ENCODE results near the gene TMEM52B.
"Not testable (repeated sequence)": the region's sequence is repeated elsewhere in the genome, so short reads cannot be mapped to it uniquely, and the experiment has no call there.

TMEM52B gene

DNA sequence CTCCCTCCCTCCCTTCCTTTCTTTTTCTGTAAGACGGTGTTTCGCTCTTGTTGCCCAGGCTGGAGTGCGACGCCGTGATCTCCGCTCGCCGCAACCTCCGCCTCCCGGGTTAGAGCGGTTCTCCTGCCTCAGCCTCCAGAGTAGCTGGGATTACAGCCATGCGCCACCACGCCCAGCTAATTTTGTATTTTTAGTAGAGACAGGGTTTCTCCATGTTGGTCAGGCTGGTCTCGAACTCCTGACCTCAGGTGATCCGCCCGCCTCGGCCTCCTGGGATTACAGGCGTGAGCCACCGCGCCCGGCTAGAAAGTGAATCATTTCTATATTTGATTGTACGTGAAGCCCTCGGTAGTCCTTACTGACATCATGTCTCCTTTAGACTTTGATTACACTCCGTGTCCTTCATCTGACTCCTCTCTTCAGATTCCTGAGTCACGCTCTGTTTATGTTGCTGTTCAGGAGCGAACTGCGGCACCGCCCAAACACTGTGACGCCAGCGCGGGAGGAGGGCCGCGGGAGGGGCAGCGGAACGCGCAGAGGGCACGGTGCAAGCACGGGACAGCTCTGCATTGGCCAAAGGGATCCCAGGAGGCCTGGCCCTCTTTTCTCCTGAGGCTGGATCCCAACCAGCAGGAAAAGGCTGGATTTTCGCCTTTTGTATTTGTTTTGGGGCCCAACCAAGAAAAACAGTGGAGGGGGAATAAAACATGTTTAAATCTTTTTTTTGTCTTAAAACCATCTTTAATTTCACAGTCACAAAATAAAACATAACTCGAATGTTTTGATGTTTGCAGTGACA, 33.3 kb downstream of the TMEM52B start:
- peak; percentile 67 to 84 for DNase-seq (ENCODE audit: low read depth in 2 of 2)

DNA sequence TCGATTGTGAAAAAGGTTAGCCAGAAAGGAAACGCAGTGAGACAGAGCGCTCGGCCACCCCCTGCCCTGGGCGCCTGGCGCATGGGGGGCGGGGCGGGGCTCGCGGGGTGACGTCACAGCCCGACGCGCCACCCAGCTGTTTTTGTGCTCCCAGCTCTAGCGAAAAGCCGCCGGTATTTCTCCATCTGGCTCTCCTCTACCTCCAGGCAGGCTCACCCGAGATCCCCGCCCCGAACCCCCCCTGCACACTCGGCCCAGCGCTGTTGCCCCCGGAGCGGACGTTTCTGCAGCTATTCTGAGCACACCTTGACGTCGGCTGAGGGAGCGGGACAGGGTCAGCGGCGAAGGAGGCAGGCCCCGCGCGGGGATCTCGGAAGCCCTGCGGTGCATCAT, 33.9 kb downstream of the TMEM52B start, which contains the start of gene GABARAPL1:
Gene GABARAPL1 (plus strand): TSS at position 139 of the 393 bp plus-strand sequence. CDS start 253 bp downstream, at position 392.
- peak; percentile 58 to 62 for DNase-seq (ENCODE audit: low read depth in 2 of 2)

DNA sequence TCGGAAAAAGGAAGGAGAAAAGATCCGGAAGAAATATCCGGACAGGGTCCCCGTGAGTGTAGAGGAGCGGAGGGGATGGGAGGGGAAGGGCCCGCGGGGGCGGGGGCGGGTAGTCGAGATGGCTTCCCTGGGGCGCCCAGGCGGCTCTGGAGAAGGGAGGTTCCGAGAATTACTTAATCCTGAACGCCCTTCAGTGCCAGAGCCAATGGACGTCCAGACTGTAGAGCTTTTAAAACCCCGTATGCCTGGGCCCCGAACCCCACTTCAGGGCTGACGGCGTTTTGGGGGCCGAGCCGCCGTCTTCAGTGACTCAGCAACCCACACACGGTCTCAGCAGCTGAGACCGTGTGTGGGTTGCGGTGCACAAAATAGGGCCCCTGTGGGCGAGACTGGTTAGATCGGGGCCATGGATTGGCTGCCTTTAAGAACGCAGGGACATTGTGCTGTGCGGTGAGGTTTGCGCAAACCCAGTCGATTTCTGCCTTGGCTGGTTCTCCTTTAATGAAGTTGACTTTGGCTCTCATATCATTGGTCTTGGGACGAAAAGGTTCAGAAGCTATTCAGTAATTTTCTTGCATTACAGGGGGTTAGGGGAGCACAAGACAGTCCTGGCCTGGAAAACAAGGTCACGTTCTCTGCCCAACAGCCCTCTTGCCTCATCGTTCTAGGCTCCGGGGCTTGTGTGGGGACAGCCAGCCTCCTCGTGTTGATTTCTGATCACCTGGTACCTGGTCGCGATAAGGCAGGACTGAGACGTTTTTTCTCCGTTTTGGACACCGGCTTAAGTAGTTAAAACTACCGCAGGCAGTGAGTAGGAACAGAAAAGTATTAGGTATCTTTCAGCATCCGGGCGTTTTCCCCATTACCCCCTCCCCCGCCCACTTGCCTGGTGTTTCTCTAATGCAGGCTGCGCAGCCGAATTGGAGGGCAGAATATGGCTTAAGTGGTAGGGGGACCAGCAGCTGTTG, 34.6 kb downstream of the TMEM52B start:
- peak; percentile 65 to 74 for DNase-seq (ENCODE audit: low read depth in 2 of 2)

DNA sequence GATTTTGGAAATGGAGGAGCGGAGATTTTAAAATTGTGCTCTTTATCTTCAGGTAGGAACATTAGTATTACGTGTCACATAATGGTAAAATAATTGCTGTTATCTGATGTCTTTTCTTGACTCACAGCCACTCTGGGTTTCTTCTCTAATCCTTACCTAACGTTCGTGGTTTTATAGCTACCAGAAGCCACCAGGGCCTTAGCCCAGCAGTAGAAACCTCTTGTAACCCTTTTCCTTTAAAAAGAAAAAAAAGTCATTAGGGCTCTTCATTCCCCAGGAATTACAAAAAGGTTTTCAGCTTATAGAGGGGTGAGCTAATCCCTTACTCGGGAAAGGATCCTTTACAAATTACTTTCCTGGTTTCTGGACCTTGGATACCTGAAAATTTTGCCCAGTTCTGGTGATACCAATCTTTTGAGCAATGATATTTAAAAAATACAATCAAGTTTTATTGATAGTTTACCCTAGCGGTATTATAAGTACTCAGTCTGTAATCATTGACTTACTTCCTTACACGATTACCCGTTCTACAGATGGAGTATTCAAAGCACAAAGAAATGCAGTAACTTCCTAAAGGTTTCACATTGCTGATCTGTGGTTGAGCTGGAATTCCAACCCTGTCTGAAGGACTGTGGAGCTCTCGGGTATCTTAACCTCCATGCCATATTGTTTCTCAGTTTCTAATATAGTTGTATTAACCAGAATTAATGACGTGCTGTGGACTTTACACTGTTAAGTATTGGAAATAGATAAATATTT, 35.5 kb downstream of the TMEM52B start:
- DNase-seq (ENCODE audit: low read depth in 2 of 2): no peak

DNA sequence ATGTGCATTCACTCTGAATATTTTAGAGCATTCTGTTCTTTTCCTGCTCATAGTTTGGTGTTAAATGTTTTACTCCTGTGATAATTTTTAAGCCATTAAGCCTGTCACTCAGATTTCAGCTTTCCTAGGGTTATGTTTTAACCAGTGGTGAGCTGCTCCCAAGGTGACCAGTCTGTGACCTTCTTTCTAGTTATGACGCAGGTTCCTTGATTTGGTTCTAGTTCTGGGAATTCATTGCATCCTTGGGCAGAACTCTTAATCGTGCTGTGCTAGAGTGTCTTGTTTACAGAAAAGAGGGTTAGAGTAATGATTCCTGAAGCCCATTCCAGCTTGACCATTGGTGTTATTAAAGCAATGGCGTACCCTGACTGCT, 36.0 kb downstream of the TMEM52B start:
- no peak for DNase-seq (ENCODE audit: low read depth in 2 of 2)

DNA sequence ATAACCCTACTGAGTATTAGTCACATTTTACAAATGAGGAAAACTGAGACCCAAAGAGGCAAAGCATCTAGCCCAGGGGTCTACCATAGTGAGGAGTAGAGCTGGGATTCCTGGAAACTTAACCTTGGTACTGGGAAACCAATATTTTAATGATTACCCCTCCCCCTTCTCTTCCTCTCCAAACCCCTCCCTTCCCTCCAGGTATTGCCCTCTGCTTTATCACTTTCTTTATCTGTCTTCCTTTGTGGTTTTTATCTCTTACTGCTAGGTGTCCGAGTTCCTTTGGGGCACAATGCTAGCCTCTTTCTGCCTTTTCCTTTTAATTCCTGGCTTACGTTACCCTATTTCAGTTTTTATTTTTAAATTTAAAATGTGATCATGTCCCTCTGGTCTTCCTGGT, 36.6 kb downstream of the TMEM52B start:
- DNase-seq (ENCODE audit: low read depth in 2 of 2): no peak

DNA sequence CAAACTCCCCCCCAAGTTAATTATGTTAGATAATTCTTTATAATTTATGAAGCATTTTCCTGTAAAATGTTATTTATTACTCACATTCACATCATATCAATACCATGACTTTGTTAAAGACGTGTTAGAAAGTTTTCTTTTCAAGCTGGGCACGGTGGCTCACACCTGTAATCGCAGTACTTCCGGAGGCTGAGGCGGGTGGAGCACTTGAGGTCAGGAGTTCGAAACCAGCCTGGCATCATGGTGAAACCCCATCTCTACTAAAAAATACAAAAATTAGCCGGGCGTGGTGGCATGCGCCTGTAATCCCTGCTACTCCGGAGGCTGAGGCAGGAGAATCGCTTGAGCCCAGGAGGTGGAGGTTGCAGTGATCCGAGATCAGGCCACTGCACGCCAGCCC, 37.1 kb downstream of the TMEM52B start:
- DNase-seq (ENCODE audit: low read depth in 2 of 2): not testable (repeated sequence)

DNA sequence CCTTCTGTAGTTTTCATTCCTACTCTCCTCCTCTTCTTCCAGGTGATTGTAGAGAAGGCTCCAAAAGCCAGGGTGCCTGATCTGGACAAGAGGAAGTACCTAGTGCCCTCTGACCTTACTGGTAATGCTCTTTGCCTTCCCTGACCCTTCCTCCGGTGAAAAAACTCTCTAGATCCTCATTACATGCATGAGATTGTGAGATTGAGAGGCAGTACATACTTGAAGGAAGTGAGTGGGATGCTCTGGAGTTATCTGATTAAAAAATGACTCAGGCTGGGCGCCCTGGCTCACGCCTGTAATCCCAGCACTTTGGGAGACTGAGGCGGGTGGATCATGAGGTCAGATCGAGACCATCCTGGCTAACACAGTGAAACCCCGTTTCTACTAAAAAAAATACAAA, 39.2 kb downstream of the TMEM52B start:
- no peak for DNase-seq (ENCODE audit: low read depth in 2 of 2)

DNA sequence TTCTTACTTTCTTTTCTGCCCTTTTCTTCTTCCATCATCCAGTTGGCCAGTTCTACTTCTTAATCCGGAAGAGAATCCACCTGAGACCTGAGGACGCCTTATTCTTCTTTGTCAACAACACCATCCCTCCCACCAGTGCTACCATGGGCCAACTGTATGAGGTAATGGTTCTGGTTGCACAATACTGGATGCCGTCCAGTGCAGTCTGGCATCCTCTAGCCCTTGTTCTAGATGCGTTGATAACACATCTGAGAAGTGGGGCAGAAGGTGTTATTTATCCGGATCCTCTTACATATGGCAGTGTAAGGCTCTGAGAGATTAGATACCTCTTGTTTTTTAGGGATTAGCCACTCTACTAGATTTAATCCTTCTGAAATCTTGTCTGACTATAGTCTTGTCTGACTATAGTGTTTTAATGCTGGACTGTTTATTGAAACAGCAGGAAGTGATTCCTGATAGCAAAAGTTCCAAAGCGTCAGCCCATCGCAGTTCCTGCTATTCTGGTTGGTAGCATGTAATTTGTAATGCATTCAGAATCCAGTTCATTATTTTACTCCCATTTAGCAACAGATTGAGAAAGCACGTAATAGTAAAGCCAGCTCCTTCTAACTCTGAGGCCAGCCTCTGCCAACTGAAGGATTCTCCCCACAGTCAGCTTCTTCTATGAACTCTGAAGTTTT, 41.7 kb downstream of the TMEM52B start:
- no peak for DNase-seq (ENCODE audit: low read depth in 2 of 2)

DNA sequence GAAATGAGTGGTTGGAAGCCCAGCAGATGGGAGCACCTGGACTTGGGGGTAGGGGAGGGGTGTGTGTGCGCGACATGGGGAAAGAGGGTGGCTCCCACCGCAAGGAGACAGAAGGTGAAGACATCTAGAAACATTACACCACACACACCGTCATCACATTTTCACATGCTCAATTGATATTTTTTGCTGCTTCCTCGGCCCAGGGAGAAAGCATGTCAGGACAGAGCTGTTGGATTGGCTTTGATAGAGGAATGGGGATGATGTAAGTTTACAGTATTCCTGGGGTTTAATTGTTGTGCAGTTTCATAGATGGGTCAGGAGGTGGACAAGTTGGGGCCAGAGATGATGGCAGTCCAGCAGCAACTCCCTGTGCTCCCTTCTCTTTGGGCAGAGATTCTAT, 43.0 kb downstream of the TMEM52B start:
- DNase-seq (ENCODE audit: low read depth in 2 of 2): no peak

DNA sequence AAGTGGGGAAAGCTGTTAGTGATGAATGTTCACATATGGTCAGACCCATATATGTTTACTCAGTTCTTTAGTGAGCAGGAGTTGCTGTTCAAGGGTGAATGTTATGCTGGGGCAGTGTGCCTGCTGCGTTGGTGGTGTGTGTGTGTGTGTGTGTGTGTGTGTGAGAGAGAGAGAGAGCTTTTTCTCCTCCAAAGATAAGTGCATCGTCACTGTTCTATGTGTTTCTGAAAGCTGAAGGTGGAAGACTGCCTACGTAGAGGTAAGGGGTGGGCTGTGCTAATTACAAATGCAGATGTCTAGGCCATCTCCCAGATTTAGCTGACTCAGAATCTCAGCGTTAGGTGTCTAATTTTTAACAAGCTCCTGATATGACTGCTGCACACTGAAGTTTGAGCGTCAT, 44.4 kb downstream of the TMEM52B start:
- no peak for DNase-seq (ENCODE audit: low read depth in 2 of 2)

DNA sequence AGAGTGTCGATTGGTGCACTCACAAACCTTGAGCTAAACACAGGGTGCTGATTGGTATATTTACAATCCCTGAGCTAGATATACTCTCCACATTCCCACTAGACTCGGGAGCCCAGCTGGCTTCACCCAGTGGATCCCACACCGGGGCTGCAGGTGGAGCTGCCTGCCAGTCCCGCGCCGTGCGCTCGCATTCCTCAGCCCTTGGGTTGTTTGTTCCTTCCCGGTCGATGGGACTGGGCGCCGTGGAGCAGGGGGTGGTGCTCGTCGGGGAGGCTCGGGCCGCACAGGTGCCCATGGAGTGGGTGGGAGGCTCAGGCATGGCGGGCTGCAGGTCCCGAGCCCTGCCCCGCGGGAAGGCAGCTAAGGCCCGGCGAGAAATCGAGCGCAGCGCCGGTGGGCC, 46.6 kb downstream of the TMEM52B start:
- not testable (repeated sequence) for DNase-seq (ENCODE audit: low read depth in 2 of 2)

DNA sequence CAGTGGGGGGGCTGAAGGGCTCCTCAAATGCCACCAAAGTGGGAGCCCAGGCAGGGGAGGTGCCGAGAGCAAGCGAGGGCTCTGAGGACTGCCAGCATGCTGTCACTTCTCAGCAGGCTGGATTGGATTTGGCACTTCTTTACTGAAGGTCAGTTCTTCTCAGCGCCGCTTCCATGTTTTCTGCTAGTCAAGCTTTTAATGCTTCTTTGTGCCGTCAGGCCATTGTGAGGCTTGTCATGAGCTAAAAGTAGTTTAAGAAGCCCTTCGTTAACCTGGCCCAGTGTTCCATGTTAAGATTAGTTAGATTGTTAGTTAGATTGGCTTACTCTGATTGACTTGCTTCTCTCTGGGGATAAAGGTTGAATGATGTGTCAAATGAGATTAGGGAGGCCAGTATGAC, 47.3 kb downstream of the TMEM52B start:
- no peak for DNase-seq (ENCODE audit: low read depth in 2 of 2)

DNA sequence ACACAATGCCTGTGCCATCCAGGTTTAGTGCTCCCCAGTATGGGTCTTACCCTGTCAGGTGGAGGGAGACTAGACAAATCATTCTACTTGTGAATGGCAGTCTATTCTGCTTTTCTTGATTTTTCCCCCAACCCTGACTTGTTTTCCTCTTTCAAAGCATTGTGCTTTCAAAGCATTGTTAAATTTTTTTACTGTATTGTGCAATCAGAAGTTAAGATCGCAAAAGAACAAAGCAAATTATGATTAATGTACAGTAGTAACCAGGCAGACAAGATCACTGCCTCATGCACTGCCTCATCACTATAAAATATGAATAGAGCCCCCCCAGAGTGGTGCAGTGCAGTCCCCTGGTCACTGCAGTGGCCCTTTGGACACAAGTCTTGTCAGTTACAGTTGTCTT, 47.9 kb downstream of the TMEM52B start:
- no peak for DNase-seq (ENCODE audit: low read depth in 2 of 2)

DNA sequence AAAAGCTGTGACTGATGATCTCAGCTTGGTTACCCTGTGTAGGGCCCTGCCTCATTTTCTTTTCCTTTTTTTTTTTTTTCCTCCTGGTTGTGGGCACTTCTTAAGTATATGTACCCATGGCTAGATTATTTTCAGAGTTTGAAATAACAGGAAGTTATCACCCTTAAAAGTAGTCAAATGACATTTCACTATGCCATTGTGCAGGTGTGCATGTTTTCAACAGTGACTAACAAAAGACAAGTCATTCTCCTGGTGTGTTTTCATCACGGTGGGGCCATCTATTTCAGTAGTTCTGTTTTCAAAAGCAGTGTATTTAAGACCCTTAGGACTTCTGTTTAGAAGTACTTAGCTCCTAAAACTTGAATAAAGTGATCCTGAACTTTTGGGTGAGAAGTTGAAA, 48.8 kb downstream of the TMEM52B start:
- no peak for DNase-seq (ENCODE audit: low read depth in 2 of 2)

DNA sequence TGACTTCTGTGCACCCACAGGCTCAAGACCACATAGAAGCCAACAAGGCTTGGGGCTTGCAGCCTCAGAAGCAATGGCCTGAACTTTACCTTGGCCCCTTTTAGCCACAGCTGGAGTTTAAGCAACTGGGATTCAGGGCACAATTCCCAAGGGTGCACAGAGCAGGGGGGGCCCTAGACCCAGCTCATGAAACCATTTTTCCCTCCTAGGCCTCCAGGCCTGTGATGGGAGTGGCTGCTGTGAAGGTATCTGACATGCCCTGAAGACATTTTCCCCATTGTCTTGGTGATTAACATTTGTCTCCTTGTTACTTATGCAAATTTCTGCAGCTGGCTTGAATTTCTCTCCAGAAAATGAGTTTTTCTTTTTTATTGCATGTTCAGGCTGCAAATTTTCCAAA, 55.7 kb downstream of the TMEM52B start:
- DNase-seq (ENCODE audit: low read depth in 2 of 2): no peak

DNA sequence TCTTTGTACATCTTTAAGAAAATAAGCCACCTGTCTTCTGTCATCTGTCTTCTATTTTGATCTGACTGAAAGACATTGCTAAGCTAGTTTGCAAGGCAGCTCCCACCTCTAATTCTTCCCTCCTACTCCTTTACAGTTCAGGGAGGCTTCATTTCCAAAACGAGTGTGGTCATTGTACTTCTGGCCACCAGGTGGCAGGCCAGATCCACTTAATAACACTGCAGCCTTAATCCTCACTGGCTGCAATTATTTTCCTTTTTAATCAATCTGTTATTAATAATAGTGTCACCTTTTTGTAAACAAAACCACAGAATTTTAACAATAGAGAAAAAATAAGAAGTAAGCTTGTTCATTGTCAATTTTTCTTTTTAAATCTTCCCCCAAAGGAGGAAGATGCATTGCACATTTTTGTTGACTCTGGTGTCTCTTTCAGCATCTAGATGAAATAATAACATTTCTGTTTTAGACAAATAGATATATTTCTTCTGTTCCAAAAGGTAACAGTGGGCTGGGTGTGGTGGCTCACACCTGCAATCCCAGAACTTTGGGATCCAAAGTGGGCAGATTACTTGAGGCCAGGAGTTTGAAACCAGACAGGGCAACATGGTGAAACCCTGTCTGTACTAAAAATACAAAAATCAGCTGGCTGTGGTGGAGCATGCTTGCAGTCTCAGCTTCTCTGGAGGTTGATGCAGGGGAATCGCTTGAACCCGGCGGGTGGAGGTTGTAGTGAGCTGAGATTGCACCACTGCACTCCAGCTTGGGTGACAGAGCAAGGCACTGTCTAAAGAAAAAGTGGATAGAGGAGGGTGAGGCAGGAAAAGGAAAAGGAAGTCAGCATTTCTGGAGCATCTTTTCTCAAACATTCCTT, 57.2 kb downstream of the TMEM52B start:
- peak in 1 of 2 donors; percentile 23 for DNase-seq (ENCODE audit: low read depth in 2 of 2)

DNA sequence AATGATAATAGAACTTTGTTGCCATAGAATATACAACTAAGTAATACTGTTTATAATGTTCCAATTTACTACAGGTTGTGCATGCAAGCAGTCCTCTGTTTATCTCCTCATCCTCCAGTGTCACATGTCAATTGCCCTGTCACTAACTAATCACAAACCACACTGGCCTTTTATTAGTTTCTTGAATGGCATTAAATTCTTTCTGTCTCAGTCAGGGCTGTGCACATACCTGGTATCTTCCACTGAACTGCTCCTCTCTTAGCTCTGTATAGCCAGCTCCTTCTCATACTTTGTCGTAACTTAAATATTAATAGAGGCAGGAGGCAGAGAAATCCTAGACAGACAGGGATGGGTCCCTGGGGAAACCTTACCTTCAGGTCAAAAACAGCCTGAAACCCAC, 57.9 kb downstream of the TMEM52B start:
- no peak for DNase-seq (ENCODE audit: low read depth in 2 of 2)

DNA sequence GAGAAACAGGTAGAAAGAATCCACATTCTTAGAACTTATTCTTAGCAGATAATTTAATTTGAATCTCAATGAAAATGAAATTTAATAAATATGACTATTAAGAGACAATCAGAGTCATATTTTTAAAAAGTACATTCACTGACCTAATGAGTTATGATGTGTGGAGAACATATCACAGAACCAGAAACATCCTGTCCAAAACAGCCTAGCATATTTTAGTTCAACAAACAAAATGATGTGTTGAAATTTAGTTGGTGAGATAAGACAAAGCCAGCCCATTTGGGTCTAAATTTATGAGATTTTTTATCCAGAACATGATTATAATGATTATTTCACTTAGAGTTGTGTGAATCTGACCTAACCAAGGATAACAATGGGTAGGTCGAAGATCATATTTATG, 59.7 kb downstream of the TMEM52B start:
- DNase-seq (ENCODE audit: low read depth in 2 of 2): no peak

DNA sequence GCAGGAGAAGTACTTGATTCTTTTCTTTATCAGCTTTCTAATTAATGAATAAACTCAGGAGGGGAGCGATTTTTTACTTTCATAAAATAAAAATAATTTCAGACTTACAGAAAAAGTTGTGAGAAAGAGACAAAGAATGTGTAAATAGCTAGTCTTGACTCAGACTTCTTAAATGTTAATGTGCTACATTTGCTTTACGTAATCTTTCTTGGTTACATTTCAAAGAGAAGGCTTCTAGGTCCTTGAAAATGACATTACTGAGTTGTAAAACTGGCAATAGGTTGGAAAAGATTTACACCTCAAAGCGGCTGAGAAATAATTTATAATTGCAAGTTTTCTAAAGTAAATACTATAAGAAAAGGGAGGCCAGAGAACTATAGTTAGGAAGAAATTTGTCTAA, 62.5 kb downstream of the TMEM52B start:
- no peak for DNase-seq (ENCODE audit: low read depth in 2 of 2)
